GM21526 (cell line): ENCODE measurements around the gene PLEKHS1.

Experiments
- ATAC-seq: cut with Tn5 transposase; IDR thresholded peaks from one replicate; pipeline ENCODE4 v1.9.1; 2021; ENCODE audit warnings: moderate library complexity; ENCODE audit not compliant: unreplicated experiment, low FRiP score

The PLEKHS1 gene

DNA sequence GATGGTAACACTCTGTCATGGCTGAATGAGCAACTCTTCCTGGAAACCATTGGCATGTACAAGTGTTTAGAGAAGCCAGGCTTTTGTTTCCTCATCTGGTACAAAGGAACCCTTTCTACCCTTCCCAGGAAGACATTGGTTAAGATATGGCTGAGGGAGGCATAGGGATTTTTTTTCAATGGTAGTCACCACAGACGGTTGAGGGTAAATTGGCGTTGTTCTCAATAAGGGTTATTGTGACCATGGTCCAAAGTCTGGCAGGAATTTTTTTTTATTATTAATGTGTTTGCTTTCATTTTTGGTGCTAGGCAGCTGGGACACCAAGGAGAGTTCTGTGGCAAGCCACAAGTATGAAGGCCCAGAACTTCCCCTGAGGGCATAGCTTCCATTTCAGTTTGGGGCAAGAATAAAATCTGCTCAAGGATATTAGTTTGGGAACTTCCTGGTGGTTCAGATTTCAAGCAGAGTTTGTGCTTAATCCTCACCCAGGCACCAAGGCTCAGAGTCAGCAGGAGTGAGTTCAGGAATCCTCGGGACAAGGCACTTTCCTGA, at the start of gene PLEKHS1:
PLEKHS1 (plus strand) TSS at position 502 of the 552 bp plus-strand sequence. CDS start 3,596 bp downstream, outside the sequence.
- ATAC-seq, result no peak

DNA sequence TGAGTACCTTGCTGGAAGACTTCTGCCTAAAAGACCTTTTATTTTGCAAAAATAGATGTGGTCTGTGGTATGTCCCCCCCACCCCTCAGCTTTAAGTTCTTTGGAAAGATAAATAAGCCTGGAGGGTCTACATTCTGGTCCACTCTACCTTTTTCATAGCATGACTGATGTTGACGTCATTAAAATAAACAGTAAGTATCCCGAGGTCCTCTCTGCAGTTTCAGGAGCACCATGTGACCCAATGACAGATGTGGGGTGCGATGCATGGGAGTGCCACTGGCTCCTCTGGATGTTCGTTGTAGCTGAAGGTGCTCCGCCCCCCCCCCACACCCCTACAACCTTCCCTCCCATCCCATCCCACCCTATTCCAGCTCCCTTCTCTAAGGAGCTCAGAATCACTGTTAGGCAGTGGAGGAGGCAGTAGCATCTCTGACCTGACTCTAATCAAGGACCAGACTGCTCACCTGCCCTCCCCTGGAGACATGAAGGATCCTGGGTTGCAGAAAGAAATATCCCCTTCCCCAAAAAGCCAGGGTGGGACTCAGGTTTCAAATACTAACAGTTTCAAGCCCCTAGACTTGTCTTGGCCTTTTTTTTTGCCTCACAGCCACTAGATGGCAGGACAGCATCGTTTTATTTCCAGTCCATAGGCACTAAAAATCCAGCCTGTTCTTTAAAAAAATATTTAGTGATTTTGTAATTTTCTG, 46.7 kb upstream of the PLEKHS1 start:
- no peak for ATAC-seq

DNA sequence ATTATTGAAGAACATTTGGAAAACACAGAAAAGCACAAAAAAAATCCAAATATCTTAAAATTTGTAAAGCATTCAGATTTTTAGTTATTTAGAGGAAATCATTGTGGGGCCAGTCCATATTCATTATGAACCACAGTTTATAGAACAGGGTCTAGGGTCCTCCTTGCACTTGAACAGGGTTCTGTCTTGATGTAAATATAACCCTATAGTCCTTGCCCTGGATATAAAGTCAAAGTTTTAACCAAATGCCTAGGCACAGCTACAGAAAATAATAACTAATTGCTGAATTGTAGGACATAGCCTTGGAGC, 46.2 kb upstream of the PLEKHS1 start:
- ATAC-seq, result no peak

DNA sequence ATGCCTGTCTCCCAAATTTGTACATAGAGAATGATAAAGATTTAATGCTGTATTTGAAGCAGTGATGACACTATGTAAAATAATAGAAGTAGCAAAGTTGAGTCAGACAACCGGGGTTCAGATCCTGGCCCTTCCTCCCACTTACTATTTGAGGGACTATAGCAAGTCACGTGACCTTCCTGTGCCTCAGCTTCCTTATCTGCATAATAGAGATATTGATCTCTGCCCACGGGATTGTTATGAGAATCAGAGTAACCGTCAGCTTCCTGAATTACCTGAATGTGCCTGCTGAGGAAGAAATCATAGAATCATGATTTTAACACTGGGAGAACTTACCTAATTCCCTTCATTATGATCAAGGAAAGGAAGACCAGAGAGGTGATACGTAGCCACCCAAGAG, 44.9 kb upstream of the PLEKHS1 start:
- no peak for ATAC-seq

DNA sequence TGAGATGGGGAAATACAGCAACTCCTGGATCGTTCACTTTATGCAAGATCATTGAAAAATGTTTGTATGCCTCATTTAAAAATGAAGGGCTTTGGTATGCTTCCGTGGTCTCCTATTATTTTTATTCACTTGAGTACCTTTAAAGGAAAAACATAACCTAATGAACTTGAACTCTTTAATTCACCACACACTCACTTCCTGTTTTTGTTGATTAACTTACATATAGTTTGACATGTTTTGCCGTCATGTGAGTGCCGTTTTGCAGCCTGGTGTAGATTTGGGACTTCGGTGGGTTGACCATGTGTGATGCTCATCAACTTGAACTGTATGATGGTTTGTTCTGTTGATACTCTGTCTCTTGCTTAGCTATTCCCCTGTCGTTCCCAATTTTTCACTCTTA, 42.8 kb upstream of the PLEKHS1 start:
- no peak for ATAC-seq

DNA sequence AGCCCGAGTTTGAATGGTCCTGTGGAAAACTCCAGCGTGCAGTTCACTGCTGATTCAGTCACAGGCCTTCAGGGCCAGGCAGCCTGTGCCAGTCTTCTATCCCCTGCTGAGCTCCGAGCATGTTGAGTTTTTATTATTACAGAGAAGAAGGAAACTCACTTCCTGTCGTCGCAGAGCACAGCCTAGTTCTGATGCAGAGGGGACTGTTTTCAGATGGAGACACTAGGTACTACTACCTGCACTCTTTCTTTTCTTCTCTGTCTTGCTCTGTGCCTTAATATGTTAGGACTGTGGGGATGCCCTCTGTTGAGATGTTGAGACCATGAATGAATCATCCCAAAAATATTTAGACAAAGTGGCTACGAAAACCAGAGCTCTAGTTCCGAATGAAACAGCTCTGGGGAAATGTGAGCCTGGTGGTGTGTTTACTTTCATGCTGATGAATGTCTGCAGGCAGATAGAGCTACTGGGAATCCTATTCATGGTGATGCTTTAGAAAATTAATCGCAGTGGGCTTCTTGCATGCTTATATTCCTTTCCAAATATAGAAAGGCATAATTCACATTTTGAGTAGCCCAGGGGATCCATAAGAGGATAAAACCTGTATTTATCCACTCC, 42.2 kb upstream of the PLEKHS1 start:
- ATAC-seq, result no peak

DNA sequence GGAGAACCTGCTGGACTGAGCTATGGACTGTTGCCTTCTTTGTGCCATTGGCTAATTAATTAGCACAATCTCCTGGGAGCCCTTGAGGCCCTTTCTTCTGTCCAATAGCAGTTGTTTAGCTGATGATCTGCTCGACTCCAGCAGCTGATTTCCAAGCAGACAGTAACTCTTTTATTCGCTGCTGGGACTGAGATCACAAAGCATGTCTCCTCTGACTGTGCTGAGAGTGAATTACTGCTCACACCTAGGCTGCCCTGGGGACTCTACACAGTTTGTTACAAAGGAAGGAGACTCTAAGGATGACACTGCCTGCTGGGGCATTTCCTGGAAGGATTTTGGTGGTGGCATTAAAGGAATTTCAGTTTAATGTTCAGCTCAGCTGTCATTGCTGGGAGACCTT, 40.3 kb upstream of the PLEKHS1 start:
- no peak for ATAC-seq

DNA sequence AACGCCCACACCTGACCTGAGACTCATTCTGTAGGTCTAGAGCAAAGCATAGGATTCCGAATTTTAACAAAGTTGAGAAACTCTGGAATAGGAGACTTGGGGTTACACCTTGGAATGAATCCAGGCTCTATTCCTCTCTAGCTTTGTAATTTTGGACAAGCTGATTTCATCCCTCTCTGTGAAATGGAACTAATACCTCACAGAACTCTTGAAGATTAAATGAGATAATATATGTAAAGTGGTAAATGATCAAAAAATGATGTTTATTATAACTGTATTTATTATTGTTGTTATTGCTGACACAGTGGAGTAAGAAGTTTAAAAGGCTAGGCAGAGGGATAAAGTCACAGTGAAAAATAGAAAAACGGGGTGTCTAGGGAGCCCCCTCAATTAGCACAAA, 39.5 kb upstream of the PLEKHS1 start:
- ATAC-seq, result no peak

DNA sequence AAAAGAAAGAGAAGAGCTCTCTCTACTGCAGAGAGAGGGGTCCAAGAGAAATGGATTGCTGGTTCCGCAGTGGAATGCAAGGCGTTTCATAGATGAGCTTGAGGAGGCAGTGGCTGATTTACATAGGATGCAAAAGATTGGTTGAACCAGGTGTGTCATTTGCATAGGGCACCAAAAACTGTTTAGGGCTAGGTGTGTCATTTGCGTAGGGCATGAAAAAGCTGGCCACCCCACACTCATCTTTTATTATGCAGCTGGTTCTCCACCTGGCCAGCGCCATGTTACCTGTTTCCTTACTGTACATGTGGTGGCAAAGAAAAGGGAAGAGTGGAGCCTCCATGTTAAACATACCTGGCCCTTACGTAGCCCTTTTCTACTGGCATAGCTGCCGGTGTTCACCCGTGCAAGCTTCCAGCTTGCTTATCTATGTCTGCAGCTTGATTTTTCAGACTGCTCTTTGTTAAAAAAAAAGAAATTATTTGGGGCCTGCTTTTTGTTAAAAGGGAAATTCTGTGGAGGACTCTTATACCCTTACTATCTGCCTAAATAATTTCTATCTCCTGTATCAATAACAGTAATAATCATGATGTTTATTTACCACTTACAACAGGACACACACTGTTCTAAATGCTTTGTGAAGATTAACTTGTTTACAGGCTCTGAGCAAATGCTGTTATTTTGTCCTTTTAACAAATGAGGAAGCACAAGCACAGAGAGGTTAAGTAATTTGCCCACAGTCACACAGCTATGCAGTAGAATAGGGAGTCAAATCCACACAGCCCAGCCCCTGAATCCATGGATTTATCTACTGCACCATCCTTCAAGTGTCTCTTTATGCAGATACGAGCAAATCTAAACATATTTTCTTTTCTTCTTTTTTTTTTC, 38.5 kb upstream of the PLEKHS1 start:
- no peak for ATAC-seq

DNA sequence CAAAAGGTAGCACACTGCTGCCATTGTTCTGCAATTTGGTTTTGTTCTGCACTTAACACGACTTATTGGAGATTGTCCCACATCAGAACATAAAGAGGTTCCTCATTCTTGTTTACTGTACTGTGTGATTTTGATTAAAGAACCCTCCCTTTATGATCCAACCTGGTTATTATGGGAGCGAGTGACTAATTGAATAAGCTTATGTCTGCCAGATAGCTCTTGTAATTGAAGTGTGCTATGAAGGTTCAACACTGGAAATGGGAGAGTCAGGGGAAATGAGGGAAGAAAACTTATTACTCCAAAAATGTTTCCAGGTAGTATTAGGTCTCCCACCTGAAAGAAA, 37.9 kb upstream of the PLEKHS1 start:
- ATAC-seq, result no peak

DNA sequence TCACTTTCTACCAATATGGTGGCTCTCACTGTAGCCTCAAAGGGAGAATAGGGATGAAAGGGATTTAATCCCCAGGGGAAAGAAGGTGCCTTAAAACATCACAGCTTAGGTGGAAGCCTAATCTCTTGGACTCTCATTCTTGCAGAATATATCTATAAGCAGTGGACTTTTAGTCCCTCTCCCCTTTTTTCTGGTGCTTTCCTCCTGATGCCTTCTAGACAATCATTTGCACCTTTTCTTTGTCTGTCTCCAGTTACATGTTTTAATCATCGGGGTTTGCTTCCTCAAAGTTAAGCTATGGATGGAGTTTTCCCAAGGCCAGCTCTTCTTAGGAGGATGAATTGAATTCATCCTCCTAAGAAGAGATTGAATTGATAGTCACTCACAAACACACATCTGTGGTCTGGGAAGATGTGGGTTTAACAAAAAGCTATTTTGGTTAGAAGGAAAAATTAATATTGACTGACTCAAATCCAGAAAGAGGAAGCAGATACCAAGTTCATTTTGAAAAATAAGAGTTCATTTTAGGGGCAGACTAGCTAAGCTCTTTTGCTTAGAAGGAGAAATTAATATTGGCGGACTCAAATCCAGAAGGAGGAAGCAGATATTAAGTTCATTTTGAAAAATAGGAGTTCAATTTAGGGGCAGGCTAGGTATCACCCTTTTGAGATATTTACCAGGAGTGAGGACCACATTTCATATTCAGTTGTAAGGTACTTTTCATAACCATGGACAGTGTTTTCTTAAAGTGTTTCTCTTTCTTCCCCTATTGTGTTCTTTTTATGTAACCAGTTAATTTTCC, 35.2 kb upstream of the PLEKHS1 start:
- ATAC-seq, result no peak

DNA sequence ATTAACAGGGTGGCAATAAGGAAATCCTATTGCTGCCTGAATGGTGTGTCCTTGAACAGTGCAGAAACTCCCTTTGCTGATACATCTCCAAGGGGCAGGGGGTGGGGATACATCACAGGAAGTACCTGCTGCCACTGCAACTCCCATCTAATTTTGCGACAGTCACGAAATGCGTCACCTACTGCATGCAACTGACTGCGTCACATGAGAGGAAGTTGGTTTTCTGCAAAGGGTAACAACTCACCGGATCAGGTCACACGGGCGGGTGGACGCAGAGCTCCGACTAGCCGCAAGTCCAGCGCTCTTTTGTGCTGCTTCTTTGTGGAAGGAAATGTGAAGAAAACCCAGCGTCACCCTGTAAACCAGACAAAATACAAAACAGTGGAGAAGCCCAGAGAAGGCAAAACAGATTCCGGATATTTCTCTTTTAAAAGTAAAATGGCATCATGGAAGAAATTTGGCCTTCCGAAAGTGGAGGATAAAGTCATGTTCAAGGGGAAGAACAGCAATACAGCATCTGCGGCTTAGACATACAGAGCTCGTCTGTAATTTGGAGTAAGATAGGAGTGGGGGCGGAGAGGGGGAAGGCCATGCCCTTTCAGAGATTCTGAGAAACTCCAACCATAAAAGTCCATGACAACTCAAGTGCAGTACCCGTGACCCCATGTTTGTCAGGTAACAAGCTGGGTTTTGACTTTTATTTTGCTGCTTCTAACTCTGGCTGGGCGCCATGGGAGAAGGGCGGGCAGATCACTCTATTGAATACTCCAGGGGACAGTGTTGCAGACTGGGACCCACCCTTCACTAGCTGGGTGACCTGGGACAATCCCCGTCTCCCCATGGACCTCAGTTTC, 32.3 kb upstream of the PLEKHS1 start:
- no peak for ATAC-seq

DNA sequence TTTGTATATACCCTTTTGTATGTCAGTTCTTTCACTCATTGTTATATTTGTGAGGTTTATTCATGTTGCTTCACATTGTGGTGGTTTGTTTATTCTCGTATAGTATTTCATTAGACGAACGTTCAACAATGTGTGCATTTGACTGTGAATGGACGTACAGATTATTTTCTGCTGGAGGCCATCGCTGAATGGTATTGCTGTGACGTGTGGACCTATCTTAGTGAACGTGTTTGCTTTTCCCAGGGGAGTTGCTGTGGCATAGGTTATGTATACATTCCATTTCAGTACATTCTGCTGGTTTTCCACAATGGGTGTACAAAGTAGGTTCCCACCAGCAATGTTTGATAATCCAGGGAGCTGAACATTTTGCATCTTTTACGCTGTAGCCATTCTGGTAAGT, 31.1 kb upstream of the PLEKHS1 start:
- no peak for ATAC-seq

DNA sequence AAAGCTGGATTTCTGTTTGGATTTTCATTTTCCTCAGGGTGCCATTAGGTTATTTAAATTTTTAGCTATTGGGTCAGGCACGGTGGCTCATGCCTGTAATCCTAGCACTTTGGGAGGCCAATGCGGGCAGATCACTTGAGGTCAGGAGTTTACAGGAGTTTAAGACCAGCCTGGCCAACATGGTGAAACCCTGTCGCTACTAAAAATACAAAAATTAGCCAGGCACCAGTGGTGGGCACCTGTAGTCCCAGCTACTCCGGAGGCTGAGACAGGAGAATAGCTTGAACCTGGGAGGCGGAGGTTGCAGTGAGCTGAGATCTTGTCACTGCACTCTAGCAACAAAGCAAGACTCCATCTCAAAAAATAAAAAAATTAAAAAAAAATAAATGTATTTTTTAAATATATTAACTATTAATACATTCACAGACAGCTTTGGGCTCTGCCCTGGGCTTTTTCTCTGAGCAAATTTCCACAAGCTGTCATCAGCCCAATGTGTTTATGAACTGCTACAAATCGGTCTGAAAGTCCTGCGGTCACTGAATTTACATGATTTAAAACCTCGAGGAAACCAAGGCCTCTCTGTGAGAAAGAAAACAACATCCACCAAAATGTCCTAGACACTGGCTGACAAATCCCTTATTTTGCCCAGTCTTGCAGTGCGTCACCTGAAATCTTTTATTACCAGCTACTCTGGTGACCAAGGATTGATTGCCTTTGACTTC, 19.2 kb upstream of the PLEKHS1 start:
- ATAC-seq, result no peak

DNA sequence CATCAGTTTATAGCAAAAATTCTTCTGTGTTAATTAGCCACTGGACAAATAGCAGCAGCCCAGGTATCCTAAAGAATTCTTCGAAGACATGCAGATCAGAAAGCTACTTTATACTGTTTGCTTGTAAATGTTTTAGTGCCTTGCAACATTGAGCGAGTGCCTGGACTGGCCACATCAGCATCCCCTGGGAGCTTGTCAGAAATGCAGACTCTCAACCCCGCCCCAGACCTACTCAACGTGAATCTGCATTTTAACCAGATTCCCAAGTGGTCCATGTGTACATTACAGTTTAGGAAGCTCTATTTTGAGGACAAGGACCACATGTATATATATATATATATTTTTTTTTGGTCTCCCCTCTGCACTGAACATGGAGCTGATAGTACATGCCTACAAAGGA, 18.5 kb upstream of the PLEKHS1 start:
- no peak for ATAC-seq

DNA sequence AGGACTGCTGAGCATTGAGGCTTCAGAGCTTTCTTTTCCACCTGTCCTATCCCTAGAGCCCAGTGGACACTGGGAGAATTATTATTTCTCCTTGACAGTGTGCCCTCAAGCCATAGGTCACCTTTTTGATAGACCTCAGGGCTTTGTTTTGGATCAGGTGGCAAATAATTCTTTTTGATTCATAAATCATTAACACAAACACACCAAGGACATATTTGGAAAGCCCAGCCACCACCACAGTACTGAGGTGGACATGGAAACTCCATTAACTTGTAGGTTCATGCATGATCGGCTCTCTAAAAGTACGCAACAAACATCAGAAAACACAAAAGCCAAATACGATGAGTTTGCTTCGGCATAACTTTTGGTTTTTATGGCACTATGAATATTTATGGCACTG, 17.8 kb upstream of the PLEKHS1 start:
- no peak for ATAC-seq

DNA sequence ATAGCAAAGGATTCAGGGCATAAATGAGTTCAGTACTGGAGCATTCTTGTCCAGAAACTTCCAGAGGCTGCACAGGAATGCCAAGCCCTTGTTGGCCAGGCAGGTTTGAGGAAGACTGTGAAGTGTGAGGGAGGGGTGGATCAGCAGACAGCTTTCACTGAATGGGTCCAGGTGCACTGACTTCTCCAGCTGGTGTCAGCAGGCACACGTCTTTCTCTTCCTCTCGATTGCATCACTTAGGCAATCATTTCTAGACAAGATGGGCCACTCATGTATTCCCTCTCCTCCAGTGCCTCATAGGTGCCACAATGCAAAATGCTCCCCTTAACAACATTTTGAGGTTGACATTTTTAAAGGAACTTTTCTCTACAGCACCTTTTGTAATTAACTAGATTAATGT, 15.6 kb upstream of the PLEKHS1 start:
- ATAC-seq, result no peak

DNA sequence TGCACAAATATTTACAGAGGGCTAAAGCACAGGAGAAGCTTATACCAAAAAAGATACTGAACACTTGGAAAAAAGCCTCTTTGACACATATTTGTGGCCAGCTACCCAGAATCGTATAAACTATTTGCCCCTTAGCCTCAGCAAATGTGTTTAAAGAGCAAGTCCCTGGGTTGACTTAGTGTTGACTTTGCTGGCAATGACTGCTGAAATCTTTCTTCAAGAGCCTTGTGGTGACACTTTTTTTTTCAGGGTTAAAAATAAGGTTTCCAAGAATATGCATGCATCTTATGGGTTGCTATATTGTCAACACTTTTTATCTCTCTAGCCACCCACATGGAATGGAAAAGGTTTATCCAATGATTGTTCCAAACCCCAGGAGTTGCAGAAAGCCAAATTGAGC, 14.9 kb upstream of the PLEKHS1 start:
- no peak for ATAC-seq

DNA sequence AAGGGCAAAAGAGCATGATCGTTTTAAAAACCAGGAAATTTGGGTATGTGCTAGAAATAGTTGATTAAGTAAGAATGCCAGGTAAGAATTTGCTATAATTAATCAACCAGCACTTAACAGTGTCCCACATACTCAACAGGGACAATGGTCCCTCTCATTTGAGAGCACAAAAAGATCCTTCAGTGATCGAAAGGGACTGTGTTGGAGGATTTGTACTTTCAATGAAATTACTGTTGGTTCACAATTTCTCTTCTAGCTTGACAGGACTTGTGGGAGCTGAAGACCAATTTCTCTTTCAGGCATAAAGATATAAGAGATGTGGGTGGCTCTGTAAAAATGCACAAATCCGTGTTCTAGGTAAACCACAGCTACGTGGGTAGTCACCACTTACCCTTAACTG, 12.5 kb upstream of the PLEKHS1 start:
- no peak for ATAC-seq
